Omental fat pad (tissue), 4 donors: ENCODE measurements around the gene OPN5. TPM values are rescaled to one million over a fixed set of nuclear protein-coding genes. Genes with fewer than 3 reads are reported as not detected.
"Not testable (repeated sequence)": the region's sequence is repeated elsewhere in the genome, so short reads cannot be mapped to it uniquely, and the experiment has no call there.

Experiments
- ATAC-seq: fragments of 150-250 bp; one replicate; pipeline ENCODE4 v1.9.1; 2016; ENCODE audit warnings: mild to moderate bottlenecking, moderate library complexity; ENCODE audit not compliant: low FRiP score
- DNase-seq: peaks from one replicate; pipeline ENCODE4 v3.0.0-alpha.2; 2019; ENCODE audit warnings: low spot score
- total RNA-seq, 4 donors: library from RNA; depleted of rRNA; stranded (reverse); fragments of >200 nt; gene quantifications; one replicate each; pipeline ENCODE4 v1.1.0, GENCODE V29; 2016
- TF ChIP-seq, protein P1 (sequence below), 3 donors: fragments of 450-650 bp; IDR thresholded peaks; one replicate each; pipeline ENCODE4 v1.5.1; 2016 to 2017; ENCODE audit warnings: antibody characterized with exemption in 3 of 3, mild to moderate bottlenecking in 3 of 3, moderate library complexity in 2 of 3

Gene OPN5
- total RNA-seq, 4 donors from 2014 or later: not detected

DNA sequence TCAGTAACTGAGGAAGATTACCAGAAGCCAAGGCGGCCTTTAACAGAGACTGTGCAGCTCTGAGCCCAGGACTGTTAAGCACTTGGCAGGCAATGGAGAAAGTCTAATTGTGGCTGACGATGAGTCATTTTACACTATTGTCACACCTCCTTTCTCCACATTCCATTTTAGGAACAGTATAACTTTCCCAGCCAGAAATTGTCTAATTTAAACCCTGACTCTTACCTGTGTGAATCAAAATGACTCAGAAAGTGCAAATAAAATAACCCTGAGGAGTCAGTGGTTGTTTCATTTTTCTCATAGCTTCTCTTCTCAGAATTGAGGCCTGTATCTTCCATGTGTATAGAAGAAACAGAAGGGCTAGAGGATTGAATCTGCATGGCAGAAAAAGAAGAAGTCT lies 40.0 kb upstream of the OPN5 start:
- TF ChIP-seq, protein P1, sequence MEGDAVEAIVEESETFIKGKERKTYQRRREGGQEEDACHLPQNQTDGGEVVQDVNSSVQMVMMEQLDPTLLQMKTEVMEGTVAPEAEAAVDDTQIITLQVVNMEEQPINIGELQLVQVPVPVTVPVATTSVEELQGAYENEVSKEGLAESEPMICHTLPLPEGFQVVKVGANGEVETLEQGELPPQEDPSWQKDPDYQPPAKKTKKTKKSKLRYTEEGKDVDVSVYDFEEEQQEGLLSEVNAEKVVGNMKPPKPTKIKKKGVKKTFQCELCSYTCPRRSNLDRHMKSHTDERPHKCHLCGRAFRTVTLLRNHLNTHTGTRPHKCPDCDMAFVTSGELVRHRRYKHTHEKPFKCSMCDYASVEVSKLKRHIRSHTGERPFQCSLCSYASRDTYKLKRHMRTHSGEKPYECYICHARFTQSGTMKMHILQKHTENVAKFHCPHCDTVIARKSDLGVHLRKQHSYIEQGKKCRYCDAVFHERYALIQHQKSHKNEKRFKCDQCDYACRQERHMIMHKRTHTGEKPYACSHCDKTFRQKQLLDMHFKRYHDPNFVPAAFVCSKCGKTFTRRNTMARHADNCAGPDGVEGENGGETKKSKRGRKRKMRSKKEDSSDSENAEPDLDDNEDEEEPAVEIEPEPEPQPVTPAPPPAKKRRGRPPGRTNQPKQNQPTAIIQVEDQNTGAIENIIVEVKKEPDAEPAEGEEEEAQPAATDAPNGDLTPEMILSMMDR (IDR thresholded peaks at IDR 0.05): no peak
- no peak for ATAC-seq
- DNase-seq: no peak

DNA sequence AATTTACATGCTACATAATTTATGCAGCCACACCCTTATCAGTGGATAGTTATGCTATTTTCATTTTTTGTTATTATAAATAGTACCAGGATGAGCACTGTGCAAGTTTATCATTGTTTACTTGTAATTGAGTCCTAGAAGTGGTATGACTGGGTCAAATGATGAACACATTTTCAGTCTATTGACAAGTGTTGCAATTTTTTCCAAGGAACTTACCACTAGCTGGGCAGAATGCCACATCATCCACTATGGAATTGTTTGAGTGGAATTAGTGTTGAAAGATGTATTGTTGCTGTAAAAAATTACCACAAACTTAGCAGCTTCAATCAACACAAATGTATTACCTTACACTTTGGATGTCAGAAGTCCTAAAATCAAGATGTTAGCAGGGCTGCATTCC lies 38.1 kb upstream of the OPN5 start:
- DNase-seq (no peak), ATAC-seq (no peak)
- TF ChIP-seq, protein P1 (IDR thresholded peaks at IDR 0.05): no peak

DNA sequence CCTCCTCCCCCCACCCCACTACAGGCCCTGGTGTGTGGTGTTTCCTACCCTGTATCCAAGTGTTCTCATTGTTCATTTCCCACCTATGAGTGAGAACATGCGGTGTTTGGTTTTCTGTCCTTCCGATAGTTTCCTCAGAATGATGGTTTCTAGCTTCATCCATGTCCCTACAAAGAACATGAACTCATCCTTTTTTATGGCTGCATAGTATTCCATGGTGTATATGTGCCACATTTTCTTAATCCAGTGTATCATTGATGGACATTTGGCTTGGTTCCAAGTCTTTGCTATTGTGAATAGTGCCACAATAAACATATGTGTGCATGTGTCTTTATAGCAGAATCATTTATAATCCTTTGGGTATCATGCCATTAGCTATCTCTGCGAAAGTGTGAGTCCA lies 36.6 kb upstream of the OPN5 start:
- not testable (repeated sequence) for DNase-seq, ATAC-seq

DNA sequence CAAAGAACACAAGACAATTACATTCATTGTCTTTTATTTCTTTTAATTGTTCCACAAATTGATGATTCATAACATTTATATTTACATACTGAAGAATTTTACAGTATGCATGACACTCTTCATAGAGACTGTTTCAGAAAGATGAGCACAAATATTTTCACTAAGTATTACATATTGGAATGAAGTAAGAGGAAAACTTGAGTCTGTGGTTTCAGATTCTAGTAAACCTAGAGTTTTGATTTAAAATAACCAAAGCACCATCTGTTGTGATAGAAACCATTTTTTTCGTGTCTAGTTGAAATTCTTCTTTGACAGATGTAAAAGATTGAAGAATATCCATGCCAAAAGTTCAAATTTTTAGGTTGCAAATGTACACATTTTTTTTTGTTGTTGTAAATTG lies 32.1 kb upstream of the OPN5 start:
- TF ChIP-seq, protein P1 (IDR thresholded peaks at IDR 0.05): no peak
- ATAC-seq: no peak
- DNase-seq: no peak

DNA sequence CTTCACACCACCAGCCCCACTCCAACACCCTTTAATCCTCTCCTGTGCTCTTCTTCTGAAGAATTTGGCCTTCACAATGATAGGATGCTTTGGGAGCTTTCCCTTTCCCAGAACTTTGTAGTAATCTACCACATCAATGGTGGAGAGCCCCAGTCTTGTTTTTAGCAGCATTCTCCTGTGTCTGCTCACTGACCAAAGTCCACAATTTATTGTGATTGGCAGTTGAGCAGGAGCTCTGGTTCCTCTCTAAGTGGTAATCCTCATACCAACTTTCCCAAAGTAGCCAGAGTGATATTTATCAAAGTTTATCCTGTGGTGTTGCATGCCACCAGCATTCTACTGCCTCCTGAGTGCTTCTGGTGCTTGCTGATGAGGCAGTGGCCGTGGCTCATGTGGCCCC lies 29.0 kb upstream of the OPN5 start:
- TF ChIP-seq, protein P1 (IDR thresholded peaks at IDR 0.05): no peak
- no peak for ATAC-seq
- no peak for DNase-seq

DNA sequence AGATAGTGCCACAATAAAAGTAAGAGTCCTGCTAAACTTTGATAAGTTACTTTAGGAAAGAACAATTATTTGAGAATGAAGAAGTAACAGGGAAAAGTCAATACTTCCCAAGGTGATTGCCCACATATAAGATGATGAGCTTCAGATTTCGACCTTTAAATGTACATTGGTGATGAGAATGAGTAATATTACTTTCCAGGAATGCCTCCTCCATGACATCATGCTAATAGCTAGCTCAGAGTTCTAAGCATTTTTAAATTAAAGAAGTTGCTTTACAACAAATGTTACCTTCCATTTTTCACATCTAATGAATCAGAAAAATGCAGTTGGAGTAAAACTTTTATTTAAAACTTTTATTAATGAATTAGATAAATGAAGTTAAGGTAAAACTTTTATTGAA lies 22.5 kb upstream of the OPN5 start:
- DNase-seq (no peak), ATAC-seq (no peak)
- TF ChIP-seq, protein P1 (IDR thresholded peaks at IDR 0.05): no peak

DNA sequence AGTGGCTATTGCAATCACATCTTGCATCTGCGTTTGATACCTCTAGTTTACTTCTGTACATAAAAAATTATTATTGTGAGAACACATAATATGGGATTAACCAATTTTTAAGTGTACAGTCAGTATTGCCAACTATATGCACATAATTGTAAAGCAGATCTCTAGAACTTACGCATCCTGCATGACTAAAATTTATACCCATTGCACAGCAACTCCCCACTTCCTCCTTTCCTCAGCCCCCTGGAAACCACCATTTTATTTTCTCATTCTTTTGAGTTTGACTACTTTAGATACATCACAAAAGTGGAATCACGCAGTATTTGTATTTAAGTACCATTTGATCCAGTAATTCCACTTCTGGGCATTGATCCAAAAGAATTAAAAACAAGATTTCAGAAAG lies 19.3 kb upstream of the OPN5 start:
- TF ChIP-seq, protein P1 (IDR thresholded peaks at IDR 0.05): no peak
- ATAC-seq: no peak
- no peak for DNase-seq

DNA sequence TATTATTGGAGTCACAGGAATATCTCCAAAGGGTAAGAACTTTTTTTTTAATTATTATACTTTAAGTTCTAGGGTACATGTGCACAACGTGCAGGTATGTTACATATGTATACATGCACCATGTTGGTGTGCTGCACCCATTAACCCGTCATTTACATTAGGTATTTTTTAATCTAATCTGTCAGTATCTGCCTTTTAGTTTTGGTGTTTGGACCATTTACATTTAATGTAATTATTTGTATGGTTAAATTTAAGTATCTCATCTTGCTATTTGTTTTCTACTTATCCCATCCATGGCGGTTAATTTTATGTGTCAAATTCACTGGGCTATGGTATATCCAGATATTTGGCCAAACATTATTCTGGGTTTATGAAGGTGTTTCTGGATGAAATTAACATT lies 15.4 kb upstream of the OPN5 start:
- no peak for ATAC-seq
- TF ChIP-seq, protein P1 (IDR thresholded peaks at IDR 0.05): no peak
- no peak for DNase-seq
